HepG2 (cell line): Measurements from ENCODE around the gene SLC25A15. TPM values are rescaled to one million over a fixed set of nuclear protein-coding genes. Genes with fewer than 3 reads are reported as not detected.

Experiments used
- ARID4A ChIP-seq: sonication (generic); formaldehyde crosslinking; IDR thresholded peaks from 2 replicates; pipeline ENCODE4 v1.5.0; 2020; ENCODE audit warnings: mild to moderate bottlenecking, missing genetic modification reagents, borderline replicate concordance
- E2F1 ChIP-seq: sonication (generic); formaldehyde crosslinking; IDR thresholded peaks from 2 replicates; pipeline ENCODE4 v1.5.0; 2020; ENCODE audit warnings: missing genetic modification reagents
- PAX8 ChIP-seq: sonication (generic); formaldehyde crosslinking; IDR thresholded peaks from 2 replicates; pipeline ENCODE4 v1.8.0; 2022; ENCODE audit warnings: mild to moderate bottlenecking, missing genetic modification reagents, borderline replicate concordance
- POGK ChIP-seq: sonication (generic); formaldehyde crosslinking; conservative IDR thresholded peaks from 2 replicates; pipeline ENCODE4 v1.8.0; 2022; ENCODE audit warnings: mild to moderate bottlenecking, moderate library complexity, missing genetic modification reagents
- SCMH1 ChIP-seq: sonication (generic); formaldehyde crosslinking; IDR thresholded peaks from 2 replicates; pipeline ENCODE4 v1.9.0; 2021; ENCODE audit warnings: missing genetic modification reagents, mild to moderate bottlenecking, borderline replicate concordance
- SIX1 ChIP-seq: sonication (generic); formaldehyde crosslinking; IDR thresholded peaks from 2 replicates; pipeline ENCODE4 v1.4.0; 2020; ENCODE audit warnings: missing genetic modification reagents, borderline replicate concordance
- TBP ChIP-seq: sonication (generic); formaldehyde crosslinking; IDR thresholded peaks from 2 replicates; pipeline ENCODE4 v1.5.0; 2020; ENCODE audit warnings: missing genetic modification reagents
- ZBTB3 ChIP-seq: sonication (generic); formaldehyde crosslinking; IDR thresholded peaks from 2 replicates; pipeline ENCODE4 v1.4.0; 2020; ENCODE audit warnings: low read depth, mild to moderate bottlenecking, moderate library complexity, missing genetic modification reagents, borderline replicate concordance
- ZFY ChIP-seq: sonication (generic); formaldehyde crosslinking; IDR thresholded peaks from 2 replicates; pipeline ENCODE4 v1.4.0; 2020; ENCODE audit warnings: missing genetic modification reagents
- ZNF558 ChIP-seq: sonication (generic); formaldehyde crosslinking; IDR thresholded peaks from 2 replicates; pipeline ENCODE4 v1.9.0; 2022; ENCODE audit warnings: mild to moderate bottlenecking, missing genetic modification reagents, borderline replicate concordance
- ZNF781 ChIP-seq: sonication (generic); formaldehyde crosslinking; IDR thresholded peaks from 2 replicates; pipeline ENCODE4 v1.5.1; 2020; ENCODE audit warnings: borderline replicate concordance, mild to moderate bottlenecking, missing genetic modification reagents; ENCODE audit errors: not compliant biosample characterization
- polyA plus RNA-seq, 8 experiments: library from polyadenylated mRNA; depleted of rRNA in 3 of 8; stranded (reverse) in 7 of 8; unstranded in 1 of 8; fragments of >200 nt; fragmentation: Illumina TruSeq in 4 of 8; extraction: Trizol in 4 of 8; gene quantifications; 2 replicates each; pipeline versions ENCODE4 v1.2.1 to v1.2.3, GENCODE V29; 2011 to 2016; ENCODE audit warnings: low read depth in 4 of 8, missing spikeins in 1 of 8, mixed read lengths in 1 of 8; ENCODE audit not compliant: insufficient read depth in 1 of 8
- total RNA-seq, 5 experiments: library from RNA; depleted of rRNA; stranded (reverse); fragments of >200 nt; fragmentation: Illumina TruSeq; extraction: Trizol; gene quantifications; 2 replicates each; pipeline ENCODE4 v1.2.3, GENCODE V29; 2016; ENCODE audit warnings: low read depth in 1 of 5
- TF ChIP-seq, protein P1 (sequence below): sonication (generic); formaldehyde crosslinking; IDR thresholded peaks from 2 replicates; pipeline ENCODE4 v1.4.0; 2020; ENCODE audit warnings: mild to moderate bottlenecking, missing genetic modification reagents

Gene SLC25A15
- total and polyA plus RNA-seq, 2 of the 13 experiments (the other 11 are each of a cell fraction or from before 2014, with no cell fraction given) = 17.3 to 39.1 TPM

- TF ChIP-seq ARID4A (CRISPR knock-in tag) (no peak), PAX8 (CRISPR knock-in tag) (no peak), E2F1 (no peak), SCMH1 (CRISPR knock-in tag) (no peak), ZNF558 (CRISPR knock-in tag) (no peak), POGK (CRISPR knock-in tag) (no peak), SIX1 (no peak), ZBTB3 (CRISPR knock-in tag) (no peak), TBP (no peak), ZNF781 (no peak), ZFY (CRISPR knock-in tag) (peak; percentile 23; the same call in 1 of the 2 replicates)
- TF ChIP-seq, protein P1, sequence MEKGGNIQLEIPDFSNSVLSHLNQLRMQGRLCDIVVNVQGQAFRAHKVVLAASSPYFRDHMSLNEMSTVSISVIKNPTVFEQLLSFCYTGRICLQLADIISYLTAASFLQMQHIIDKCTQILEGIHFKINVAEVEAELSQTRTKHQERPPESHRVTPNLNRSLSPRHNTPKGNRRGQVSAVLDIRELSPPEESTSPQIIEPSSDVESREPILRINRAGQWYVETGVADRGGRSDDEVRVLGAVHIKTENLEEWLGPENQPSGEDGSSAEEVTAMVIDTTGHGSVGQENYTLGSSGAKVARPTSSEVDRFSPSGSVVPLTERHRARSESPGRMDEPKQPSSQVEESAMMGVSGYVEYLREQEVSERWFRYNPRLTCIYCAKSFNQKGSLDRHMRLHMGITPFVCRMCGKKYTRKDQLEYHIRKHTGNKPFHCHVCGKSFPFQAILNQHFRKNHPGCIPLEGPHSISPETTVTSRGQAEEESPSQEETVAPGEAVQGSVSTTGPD = no peak
Measured at GRCh38 chr13:40787062-40787461, 2.3 kb upstream of the SLC25A15 start (continued).
